Stimulated activated CD4-positive, alpha-beta T cell treated with anti-CD3 and anti-CD28 coated beads, TNF-alpha, amount 100 ng/mL, for 1 hour (primary cell): Measurements from ENCODE around the gene S100A5.
A peak's percentile ranks its signal among the peaks of the same experiment; 100 is the strongest.

Experiments used
- DNase-seq, 3 donors: peaks; one replicate each; pipeline ENCODE4 v3.0.0-alpha.2; 2020; ENCODE audit warnings: low read depth in 3 of 3, low spot score in 1 of 3

S100A5 gene

GRCh38 chr1:153513023-153513422, 27.7 kb downstream of the S100A5 start:
- no peak for DNase-seq

- DNase-seq, result peak; percentile 49 to 68 (median 64)
These were observed 29.7 kb downstream of the S100A5 start for GRCh38 chr1:153510984-153511410.

- peak; percentile 18 to 44 (median 35) for DNase-seq
These were observed 30.9 kb downstream of the S100A5 start for GRCh38 chr1:153509729-153510354.

- DNase-seq, result no peak
These were observed 31.7 kb downstream of the S100A5 start for GRCh38 chr1:153509036-153509435.

GRCh38 chr1:153507926-153508583, 32.7 kb downstream of the S100A5 start:
- DNase-seq, result no peak

- no peak for DNase-seq
These were observed 33.8 kb downstream of the S100A5 start for GRCh38 chr1:153506831-153507413.

- no peak for DNase-seq
These were observed 34.3 kb downstream of the S100A5 start for GRCh38 chr1:153506386-153506785.

GRCh38 chr1:153505576-153505975, 35.2 kb downstream of the S100A5 start:
- no peak for DNase-seq

- DNase-seq, result no peak
These were observed 37.0 kb downstream of the S100A5 start for GRCh38 chr1:153503766-153504165.

GRCh38 chr1:153498746-153499145, 42.0 kb downstream of the S100A5 start:
- no peak for DNase-seq

GRCh38 chr1:153495536-153495935, 45.2 kb downstream of the S100A5 start:
- no peak for DNase-seq

- peak; percentile 20 to 73 (median 26) for DNase-seq
These were observed 45.7 kb downstream of the S100A5 start for GRCh38 chr1:153494976-153495535.

GRCh38 chr1:153493343-153493960, 47.3 kb downstream of the S100A5 start:
- DNase-seq, result no peak

GRCh38 chr1:153490272-153491051, 50.3 kb downstream of the S100A5 start:
- no peak for DNase-seq

GRCh38 chr1:153488731-153489130, 52.0 kb downstream of the S100A5 start:
- no peak for DNase-seq

GRCh38 chr1:153487707-153488106, 53.0 kb downstream of the S100A5 start:
- no peak for DNase-seq
